Suprapubic skin (tissue), 4 donors: ENCODE results near the gene GPC5.

Source experiments
- EP300 ChIP-seq: sonication (generic); formaldehyde crosslinking; IDR thresholded peaks from one replicate; pipeline ENCODE4 v1.6.1; 2017; ENCODE audit warnings: antibody characterized with exemption
- POLR2A ChIP-seq, 2 donors: fragments of 450-650 bp; IDR thresholded peaks; one replicate each; pipeline ENCODE4 v1.6.1; 2017; ENCODE audit warnings: antibody characterized with exemption in 2 of 2, mild to moderate bottlenecking in 2 of 2, moderate library complexity in 2 of 2
- POLR2AphosphoS5 ChIP-seq, 3 donors: sonication (generic); formaldehyde crosslinking; IDR thresholded peaks; one replicate each; pipeline ENCODE4 v1.6.1; 2017; ENCODE audit warnings: antibody characterized with exemption in 3 of 3
- TF ChIP-seq, protein P1 (sequence below), 2 donors: fragments of 200-600 bp in 1 of 2; fragments of 450-650 bp in 1 of 2; sonication (generic) in 1 of 2; IDR thresholded peaks; one replicate each; pipeline ENCODE4 v1.5.1; 2016 to 2019; ENCODE audit warnings: antibody characterized with exemption in 2 of 2, mild to moderate bottlenecking in 1 of 2, moderate library complexity in 1 of 2

DNA sequence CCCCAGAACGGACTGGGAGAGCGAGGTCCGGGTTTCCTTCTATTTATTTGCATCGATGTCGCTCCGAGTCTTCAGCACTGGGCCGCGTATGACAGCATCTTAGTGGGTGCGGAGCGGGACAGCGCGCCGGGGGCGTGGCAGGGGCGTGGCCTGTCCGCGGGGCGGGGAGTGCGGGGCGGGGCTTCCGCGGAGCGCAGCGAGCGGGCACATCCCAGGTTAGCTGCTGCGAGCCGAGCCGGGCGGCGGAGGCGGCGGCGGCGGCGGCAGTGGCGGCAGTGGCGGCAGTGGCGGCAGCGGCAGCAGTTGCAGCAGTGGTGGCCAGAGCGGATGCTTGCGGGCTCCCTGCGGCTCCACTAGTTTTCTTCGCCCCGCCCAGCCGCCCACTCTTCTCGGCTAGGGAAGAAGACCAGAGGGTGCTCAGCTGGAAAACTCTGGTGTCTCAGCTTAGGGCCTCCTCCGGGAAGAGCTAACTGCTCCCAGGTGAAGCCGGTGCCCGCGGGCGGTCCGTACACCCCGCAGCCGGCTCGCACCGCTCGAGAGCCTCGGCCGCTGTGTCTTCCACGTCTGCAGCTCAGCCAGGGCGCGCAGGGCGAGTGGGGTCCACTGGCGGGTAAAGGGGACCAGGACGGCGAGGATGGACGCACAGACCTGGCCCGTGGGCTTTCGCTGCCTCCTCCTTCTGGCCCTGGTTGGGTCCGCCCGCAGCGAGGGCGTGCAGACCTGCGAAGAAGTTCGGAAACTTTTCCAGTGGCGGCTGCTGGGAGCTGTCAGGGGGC is at the start of gene GPC5:
- TF ChIP-seq EP300, result no peak
- TF ChIP-seq, protein P1, sequence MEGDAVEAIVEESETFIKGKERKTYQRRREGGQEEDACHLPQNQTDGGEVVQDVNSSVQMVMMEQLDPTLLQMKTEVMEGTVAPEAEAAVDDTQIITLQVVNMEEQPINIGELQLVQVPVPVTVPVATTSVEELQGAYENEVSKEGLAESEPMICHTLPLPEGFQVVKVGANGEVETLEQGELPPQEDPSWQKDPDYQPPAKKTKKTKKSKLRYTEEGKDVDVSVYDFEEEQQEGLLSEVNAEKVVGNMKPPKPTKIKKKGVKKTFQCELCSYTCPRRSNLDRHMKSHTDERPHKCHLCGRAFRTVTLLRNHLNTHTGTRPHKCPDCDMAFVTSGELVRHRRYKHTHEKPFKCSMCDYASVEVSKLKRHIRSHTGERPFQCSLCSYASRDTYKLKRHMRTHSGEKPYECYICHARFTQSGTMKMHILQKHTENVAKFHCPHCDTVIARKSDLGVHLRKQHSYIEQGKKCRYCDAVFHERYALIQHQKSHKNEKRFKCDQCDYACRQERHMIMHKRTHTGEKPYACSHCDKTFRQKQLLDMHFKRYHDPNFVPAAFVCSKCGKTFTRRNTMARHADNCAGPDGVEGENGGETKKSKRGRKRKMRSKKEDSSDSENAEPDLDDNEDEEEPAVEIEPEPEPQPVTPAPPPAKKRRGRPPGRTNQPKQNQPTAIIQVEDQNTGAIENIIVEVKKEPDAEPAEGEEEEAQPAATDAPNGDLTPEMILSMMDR (IDR thresholded peaks at IDR 0.05), result no peak
- TF ChIP-seq POLR2A (IDR thresholded peaks at IDR 0.05), result no peak
- no peak for TF ChIP-seq POLR2AphosphoS5 (IDR thresholded peaks at IDR 0.05)
